Activated naive CD4-positive, alpha-beta T cell treated with anti-CD3 and anti-CD28 coated beads, Interleukin-2, amount 50 U/mL, for 72 hours (primary cell): Measurements from ENCODE around the gene TVP23C. TPM values are rescaled to one million over a fixed set of nuclear protein-coding genes. Genes with fewer than 3 reads are reported as not detected.

ENCODE experiments used
- ATAC-seq, 2 donors: fragments of 150-1000 bp; cut with Tn5 transposase; 2 replicates each; pipeline ENCODE4 v1.10.0; 2021; ENCODE audit warnings: mild to moderate bottlenecking in 2 of 2, moderate library complexity in 2 of 2
- DNase-seq, 2 donors: peaks; one replicate each; pipeline ENCODE4 v3.0.0; 2021 to 2022; ENCODE audit warnings: low spot score in 2 of 2
- H3K27ac Mint-ChIP-seq, 2 donors: one replicate each; pipeline ENCODE4 v1.8.0; 2022; ENCODE audit warnings: mild to moderate bottlenecking in 2 of 2, mixed read lengths in 2 of 2
- H3K36me3 Mint-ChIP-seq, 2 donors: one replicate each; pipeline ENCODE4 v1.8.0; 2022; ENCODE audit warnings: mixed read lengths in 2 of 2
- H3K9me3 Mint-ChIP-seq, 2 donors: one replicate each; pipeline ENCODE4 v1.8.0; 2022; ENCODE audit warnings: mixed read lengths in 2 of 2
- total RNA-seq, 2 donors: library from RNA; stranded (reverse); gene quantifications; one replicate each; pipeline ENCODE4 v1.2.3, GENCODE V29; 2022

TVP23C gene
- total RNA-seq, 2 donors from 2014 or later: 11.2 to 15.0 TPM

GRCh38 chr17:15483431-15483830, 79.9 kb downstream of the TVP23C start:
- Mint-ChIP-seq H3K36me3 (no peaks in the 10 kb centered on the region), H3K27ac (no peak overlapping the region), H3K9me3 (no peaks in the 10 kb centered on the region)
- DNase-seq: no peak
- ATAC-seq: no peak

GRCh38 chr17:15482476-15482875, 80.8 kb downstream of the TVP23C start:
- ATAC-seq (no peak), DNase-seq (no peak)
- no peaks in the 10 kb centered on the region for H3K9me3 Mint-ChIP-seq
- H3K27ac Mint-ChIP-seq: no peak overlapping the region
- no peaks in the 10 kb centered on the region for H3K36me3 Mint-ChIP-seq

DNA sequence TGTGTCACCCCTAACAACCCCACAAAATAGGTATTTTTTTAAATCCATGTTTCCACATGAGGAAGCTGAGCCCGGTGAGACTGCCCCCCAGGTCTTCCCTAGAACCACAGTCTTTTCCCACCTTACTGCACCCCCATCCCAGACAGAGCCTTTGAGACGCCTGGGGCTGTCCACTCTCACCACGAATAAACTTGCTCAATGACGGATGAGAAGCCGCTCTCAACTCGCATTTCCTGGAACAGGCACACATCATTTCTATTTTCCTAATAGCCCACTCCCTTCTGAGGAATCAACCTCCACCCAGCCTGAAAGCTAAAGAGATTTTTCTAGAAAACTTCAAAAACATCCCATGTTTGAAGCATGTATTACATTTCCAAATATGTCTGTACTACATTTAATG, 81.8 kb downstream of the TVP23C start:
- H3K27ac Mint-ChIP-seq: no peak overlapping the region
- ATAC-seq (no peak), DNase-seq (no peak)
- no peaks in the 10 kb centered on the region for H3K9me3 Mint-ChIP-seq
- H3K36me3 Mint-ChIP-seq: peaks cover 0 to 4% of the 10 kb centered on the region in 2 donors

DNA sequence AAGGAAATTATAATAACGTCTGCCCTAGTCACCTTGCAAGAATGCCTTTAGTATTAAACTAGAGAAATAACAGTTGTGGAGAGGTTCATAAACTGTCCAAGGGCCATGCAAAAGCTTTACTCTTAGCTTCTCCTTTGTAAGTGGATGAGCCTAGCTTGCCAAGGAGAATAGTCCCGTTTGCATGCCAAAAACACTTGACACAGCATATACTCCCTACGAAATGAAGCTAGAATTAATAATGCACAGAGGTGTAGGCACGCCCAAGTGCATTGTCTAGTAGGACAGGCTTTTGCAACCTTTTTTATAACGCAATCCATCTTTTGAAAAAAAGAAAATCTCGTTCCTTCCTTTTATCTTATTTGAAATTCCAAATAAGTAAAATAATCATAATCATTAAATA, 83.1 kb downstream of the TVP23C start:
- no peaks in the 10 kb centered on the region for H3K9me3 Mint-ChIP-seq
- ATAC-seq: no peak
- DNase-seq: no peak
- H3K27ac Mint-ChIP-seq: no peak overlapping the region
- peaks cover 0 to 9% of the 10 kb centered on the region in 2 donors for H3K36me3 Mint-ChIP-seq

GRCh38 chr17:15479703-15480102, 83.6 kb downstream of the TVP23C start:
- DNase-seq (no peak), ATAC-seq (no peak)
- Mint-ChIP-seq H3K27ac (no peak overlapping the region), H3K36me3 (peaks cover 0 to 9% of the 10 kb centered on the region in 2 donors), H3K9me3 (no peaks in the 10 kb centered on the region)

DNA sequence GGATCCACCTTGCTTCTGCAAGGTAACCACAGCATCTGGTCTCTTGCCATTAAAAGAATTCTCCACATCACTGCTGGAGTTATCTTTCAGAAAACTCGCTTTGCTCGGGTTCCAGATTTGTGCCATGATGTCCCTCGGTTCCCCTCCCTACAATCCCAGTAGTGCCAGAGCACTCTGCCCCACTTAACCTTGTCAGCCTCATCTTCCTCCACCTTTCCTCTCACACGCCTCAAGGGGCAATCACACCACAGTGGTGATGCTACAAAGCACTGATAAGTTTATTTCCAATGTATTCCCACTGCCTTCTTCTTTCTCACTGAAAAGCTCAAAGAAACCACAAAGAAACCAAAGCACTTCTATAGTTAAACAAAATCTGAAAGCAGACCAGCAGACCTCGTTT, 84.4 kb downstream of the TVP23C start:
- Mint-ChIP-seq H3K36me3 (peaks cover 0 to 16% of the 10 kb centered on the region in 2 donors), H3K27ac (no peak overlapping the region), H3K9me3 (no peaks in the 10 kb centered on the region)
- ATAC-seq (no peak), DNase-seq (no peak)

DNA sequence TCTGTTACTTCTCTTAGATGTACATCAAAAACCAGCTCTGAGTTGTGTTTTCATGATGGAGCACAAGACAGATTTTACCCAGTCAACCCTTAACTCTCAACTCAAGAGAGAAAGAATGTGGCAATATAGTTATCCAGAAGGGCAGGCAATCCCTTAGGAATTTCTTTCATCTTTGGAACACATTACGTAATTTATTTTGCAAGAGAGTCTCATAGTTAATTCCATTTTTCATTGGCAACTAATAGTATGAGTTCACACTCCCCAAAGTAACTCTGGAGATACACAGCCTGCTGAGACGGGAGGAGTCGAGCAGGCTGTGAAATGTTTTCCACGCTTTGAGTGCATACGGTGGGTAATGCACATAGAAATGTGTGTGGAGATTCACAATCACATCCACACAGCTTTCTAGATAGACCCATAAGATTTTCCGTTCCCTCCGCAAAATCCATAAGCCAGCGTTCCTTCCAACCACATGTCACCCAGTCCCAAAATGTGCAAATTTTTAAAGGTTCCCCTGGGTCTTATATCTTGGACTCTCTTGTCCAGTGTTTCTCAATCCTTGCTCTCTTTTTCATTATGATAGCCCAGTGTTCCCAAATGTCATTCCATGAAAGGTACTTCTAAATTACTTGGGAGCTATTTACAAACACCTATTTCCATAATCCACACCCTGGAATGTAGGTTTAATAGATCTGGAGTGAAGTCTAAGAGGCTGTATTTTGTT, 87.5 kb downstream of the TVP23C start:
- H3K27ac Mint-ChIP-seq: no peak overlapping the region
- no peaks in the 10 kb centered on the region for H3K9me3 Mint-ChIP-seq
- peaks cover 0 to 20% of the 10 kb centered on the region in 2 donors for H3K36me3 Mint-ChIP-seq
- no peak for DNase-seq
- no peak for ATAC-seq

GRCh38 chr17:15472891-15473290, 90.4 kb downstream of the TVP23C start:
- DNase-seq: no peak
- Mint-ChIP-seq H3K36me3 (peaks cover 0 to 20% of the 10 kb centered on the region in 2 donors), H3K27ac (no peak overlapping the region), H3K9me3 (no peaks in the 10 kb centered on the region)
- no peak for ATAC-seq

GRCh38 chr17:15470536-15470935, 92.7 kb downstream of the TVP23C start:
- no peak for ATAC-seq
- Mint-ChIP-seq H3K27ac (no peak overlapping the region), H3K9me3 (no peaks in the 10 kb centered on the region), H3K36me3 (peaks cover 0 to 14% of the 10 kb centered on the region in 2 donors)
- DNase-seq: no peak

DNA sequence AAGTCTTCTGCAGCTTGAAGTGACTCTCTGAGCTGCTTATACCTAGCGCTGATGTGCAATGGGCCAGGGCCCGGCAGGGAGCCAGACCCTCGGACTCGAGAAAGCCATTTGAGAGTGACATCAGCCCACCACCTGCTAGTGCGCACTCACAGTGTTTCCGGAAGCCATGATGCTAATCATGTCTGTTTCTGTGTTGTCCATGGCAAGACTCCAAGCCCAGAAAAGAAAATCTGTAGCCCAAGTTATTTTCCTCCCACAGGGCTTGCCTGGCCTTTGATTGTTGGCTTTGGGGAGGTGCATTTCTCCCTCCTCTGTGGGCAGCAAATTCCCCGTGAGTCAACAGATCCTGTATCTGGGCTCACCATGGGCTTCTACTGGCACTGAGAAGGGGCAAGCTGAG, 94.0 kb downstream of the TVP23C start:
- peaks cover 0 to 8% of the 10 kb centered on the region in 2 donors for H3K36me3 Mint-ChIP-seq
- H3K9me3 Mint-ChIP-seq: no peaks in the 10 kb centered on the region
- peak in 1 of 2 donors; percentile 16 for DNase-seq
- no peak overlapping the region for H3K27ac Mint-ChIP-seq
- ATAC-seq: no peak

GRCh38 chr17:15468126-15468525, 95.2 kb downstream of the TVP23C start:
- no peak for ATAC-seq
- DNase-seq: no peak
- Mint-ChIP-seq H3K36me3 (peaks cover 0 to 3% of the 10 kb centered on the region in 2 donors), H3K9me3 (no peaks in the 10 kb centered on the region), H3K27ac (no peak overlapping the region)

GRCh38 chr17:15467592-15467991, 95.7 kb downstream of the TVP23C start, which contains the start of gene CDRT4:
TSS of gene CDRT4 (minus strand) at chr17:15467621. CDS start at chr17:15440238, 27,383 bp downstream.
- DNase-seq: peak in 1 of 2 donors; percentile 1
- peaks cover 2 to 4% of the 10 kb centered on the region in 2 donors for H3K9me3 Mint-ChIP-seq
- H3K27ac Mint-ChIP-seq: no peak within 1 kb of the TSS
- ATAC-seq: no peak
- H3K36me3 Mint-ChIP-seq: peaks cover 0 to 2% of the 10 kb centered on the region in 2 donors

GRCh38 chr17:15466131-15466530, 97.2 kb downstream of the TVP23C start:
- H3K9me3 Mint-ChIP-seq: peaks cover 4 to 6% of the 10 kb centered on the region in 2 donors
- H3K36me3 Mint-ChIP-seq: peaks cover 0 to 5% of the 10 kb centered on the region in 2 donors
- DNase-seq (peak in 1 of 2 donors; percentile 2), ATAC-seq (no peak)
- H3K27ac Mint-ChIP-seq: no peak overlapping the region

- H3K27ac Mint-ChIP-seq: no peak overlapping the region
- H3K9me3 Mint-ChIP-seq: peaks cover 4 to 6% of the 10 kb centered on the region in 2 donors
- ATAC-seq (no peak), DNase-seq (no peak)
- peaks cover 0 to 5% of the 10 kb centered on the region in 2 donors for H3K36me3 Mint-ChIP-seq
Observed at GRCh38 chr17:15465045-15465701, 98.1 kb downstream of the TVP23C start.

GRCh38 chr17:15464231-15464985, 98.9 kb downstream of the TVP23C start:
- peaks cover 4 to 9% of the 10 kb centered on the region in 2 donors for H3K9me3 Mint-ChIP-seq
- DNase-seq (no peak), ATAC-seq (no peak)
- H3K27ac Mint-ChIP-seq: no peak overlapping the region
- peaks cover 0 to 12% of the 10 kb centered on the region in 2 donors for H3K36me3 Mint-ChIP-seq

GRCh38 chr17:15462976-15463772, 100.1 kb downstream of the TVP23C start:
- DNase-seq: no peak
- H3K36me3 Mint-ChIP-seq: peaks cover 0 to 12% of the 10 kb centered on the region in 2 donors
- ATAC-seq: no peak
- peaks cover 4 to 9% of the 10 kb centered on the region in 2 donors for H3K9me3 Mint-ChIP-seq
- H3K27ac Mint-ChIP-seq: no peak overlapping the region
